Measurements from ENCODE around the gene AP2S1. TPM values are rescaled to one million over a fixed set of nuclear protein-coding genes. Genes with fewer than 3 reads are reported as not detected.
A peak's percentile ranks its signal among the peaks of the same experiment; 100 is the strongest.

Gene AP2S1
- total and polyA plus RNA-seq, 2 donors (not counting 1 experiment from before 2014, with no cell fraction given), result 143 to 201 TPM

GRCh38 chr19:46868025-46868802, 17.6 kb upstream of the AP2S1 start:
- Histone ChIP-seq H3K9ac (ENCODE audit: insufficient read depth, low read length) (no peak overlapping the region), H3K9me3 (ENCODE audit: control insufficient read depth, insufficient read depth, low read depth, low read length) (no peaks in the 10 kb centered on the region), H3K4me2 (ENCODE audit: extremely low read depth, insufficient read depth, low read length) (no peak overlapping the region), H3K4me1 (ENCODE audit: control insufficient read depth, extremely low read depth, insufficient read depth, low read length) (peaks cover 21% of the 10 kb centered on the region), H3K36me3 (ENCODE audit: control insufficient read depth, insufficient read depth, low read length) (no peaks in the 10 kb centered on the region), H3K27ac (ENCODE audit: insufficient read depth, low read length) (no peak overlapping the region), H3K79me2 (ENCODE audit: control insufficient read depth, insufficient read depth, low read length) (peaks cover 91% of the 10 kb centered on the region), H3K4me3 (replicated peaks in 1 of 4; ENCODE audit: control extremely low read depth in 1 of 4, insufficient read depth in 1 of 4, low read depth in 3 of 4, low read length in 4 of 4) (no peak overlapping the region), H3K27me3 (ENCODE audit: control insufficient read depth, insufficient read depth, low read length) (no peaks in the 10 kb centered on the region), H4K20me1 (ENCODE audit: control insufficient read depth, extremely low read depth, insufficient read depth, low read length) (peaks cover 5% of the 10 kb centered on the region), H2AFZ (ENCODE audit: low read length) (no peak overlapping the region)
- DNase-seq (ENCODE audit: low read depth in 2 of 2), result no peak
- TF ChIP-seq EZH2 (IDR thresholded peaks at IDR 0.05; ENCODE audit: low read length, missing control alignments) (no peak), CTCF (conservative IDR thresholded peaks at IDR 0.05 in 1 of 2, IDR thresholded peaks at IDR 0.05 in 1 of 2; ENCODE audit: low read depth in 1 of 2, low read length in 2 of 2) (no peak)

GRCh38 chr19:46867170-46867569, 16.5 kb upstream of the AP2S1 start:
- H3K79me2 ChIP-seq (ENCODE audit: control insufficient read depth, insufficient read depth, low read length), result peaks cover 95% of the 10 kb centered on the region
- H3K27me3 ChIP-seq (ENCODE audit: control insufficient read depth, insufficient read depth, low read length), result no peaks in the 10 kb centered on the region
- H3K9me3 ChIP-seq (ENCODE audit: control insufficient read depth, insufficient read depth, low read depth, low read length), result no peaks in the 10 kb centered on the region
- H3K27ac ChIP-seq (ENCODE audit: insufficient read depth, low read length), result peak overlapping the region; percentile 10
- no peak overlapping the region for H2AFZ ChIP-seq (ENCODE audit: low read length)
- no peak for DNase-seq (ENCODE audit: low read depth in 2 of 2)
- peaks cover 23% of the 10 kb centered on the region for H3K4me1 ChIP-seq (ENCODE audit: control insufficient read depth, extremely low read depth, insufficient read depth, low read length)
- no peak overlapping the region for H3K4me3 ChIP-seq (replicated peaks in 1 of 4; ENCODE audit: control extremely low read depth in 1 of 4, insufficient read depth in 1 of 4, low read depth in 3 of 4, low read length in 4 of 4)
- no peak overlapping the region for H3K9ac ChIP-seq (ENCODE audit: insufficient read depth, low read length)
- TF ChIP-seq CTCF (conservative IDR thresholded peaks at IDR 0.05 in 1 of 2, IDR thresholded peaks at IDR 0.05 in 1 of 2; ENCODE audit: low read depth in 1 of 2, low read length in 2 of 2) (no peak), EZH2 (IDR thresholded peaks at IDR 0.05; ENCODE audit: low read length, missing control alignments) (no peak)
- H3K36me3 ChIP-seq (ENCODE audit: control insufficient read depth, insufficient read depth, low read length), result no peaks in the 10 kb centered on the region
- peaks cover 5% of the 10 kb centered on the region for H4K20me1 ChIP-seq (ENCODE audit: control insufficient read depth, extremely low read depth, insufficient read depth, low read length)
- H3K4me2 ChIP-seq (ENCODE audit: extremely low read depth, insufficient read depth, low read length), result peak overlapping the region; percentile 55

DNA sequence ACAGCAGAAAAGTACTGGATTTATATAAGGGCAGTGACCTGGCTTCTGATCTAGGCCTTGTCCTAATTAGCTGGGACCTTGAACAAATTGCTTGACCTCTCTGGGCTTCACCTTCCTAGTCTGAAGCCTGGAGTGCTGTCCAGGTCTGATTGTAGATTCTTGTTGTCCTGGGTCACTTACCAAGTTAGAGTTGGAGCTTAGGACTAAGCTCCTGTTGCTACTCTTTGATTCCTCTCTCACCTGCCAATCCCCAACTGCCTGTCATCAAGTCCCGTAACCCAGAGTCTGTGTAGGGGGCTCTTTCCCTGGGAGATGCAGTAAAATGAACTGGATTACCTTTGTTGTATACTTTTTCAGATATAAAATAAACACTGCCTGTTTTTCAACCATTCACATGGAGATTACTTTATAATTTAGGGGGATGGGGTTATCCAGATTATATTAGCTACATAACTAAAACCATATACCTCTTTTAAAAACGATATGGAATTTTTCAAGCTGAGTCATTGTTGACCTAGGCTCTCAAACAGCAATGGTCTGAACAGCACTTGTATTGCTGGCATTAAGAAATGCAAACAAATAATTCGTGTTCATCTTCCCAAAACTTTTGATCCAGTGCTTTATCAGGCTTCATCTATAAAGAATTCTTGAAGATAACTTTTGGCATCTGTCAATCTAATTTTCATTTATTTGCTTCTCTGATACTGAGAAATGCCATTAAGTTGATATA, 15.9 kb upstream of the AP2S1 start:
- Histone ChIP-seq H3K9me3 (ENCODE audit: control insufficient read depth, insufficient read depth, low read depth, low read length) (no peaks in the 10 kb centered on the region), H3K79me2 (ENCODE audit: control insufficient read depth, insufficient read depth, low read length) (peaks cover 96% of the 10 kb centered on the region), H3K4me3 (replicated peaks in 1 of 4; ENCODE audit: control extremely low read depth in 1 of 4, insufficient read depth in 1 of 4, low read depth in 3 of 4, low read length in 4 of 4) (no peak overlapping the region), H3K4me2 (ENCODE audit: extremely low read depth, insufficient read depth, low read length) (peak overlapping the region; percentile 55), H3K27me3 (ENCODE audit: control insufficient read depth, insufficient read depth, low read length) (no peaks in the 10 kb centered on the region), H3K9ac (ENCODE audit: insufficient read depth, low read length) (no peak overlapping the region), H3K36me3 (ENCODE audit: control insufficient read depth, insufficient read depth, low read length) (no peaks in the 10 kb centered on the region), H3K27ac (ENCODE audit: insufficient read depth, low read length) (peak overlapping the region; percentile 52), H2AFZ (ENCODE audit: low read length) (no peak overlapping the region), H3K4me1 (ENCODE audit: control insufficient read depth, extremely low read depth, insufficient read depth, low read length) (peaks cover 23% of the 10 kb centered on the region), H4K20me1 (ENCODE audit: control insufficient read depth, extremely low read depth, insufficient read depth, low read length) (peaks cover 5% of the 10 kb centered on the region)
- TF ChIP-seq CTCF (conservative IDR thresholded peaks at IDR 0.05 in 1 of 2, IDR thresholded peaks at IDR 0.05 in 1 of 2; ENCODE audit: low read depth in 1 of 2, low read length in 2 of 2) (no peak), EZH2 (IDR thresholded peaks at IDR 0.05; ENCODE audit: low read length, missing control alignments) (no peak)
- DNase-seq (ENCODE audit: low read depth in 2 of 2), result no peak
